Mesothelial cell of epicardium (in vitro differentiated cells): Measurements from ENCODE around the gene HTR2C. TPM values are rescaled to one million over a fixed set of nuclear protein-coding genes. Genes with fewer than 3 reads are reported as not detected.
A peak's percentile ranks its signal among the peaks of the same experiment; 100 is the strongest.

Experiments
- DNase-seq, 2 experiments: peaks; one replicate each; pipeline ENCODE4 v3.0.0; 2021; ENCODE audit warnings: low spot score in 2 of 2; ENCODE audit not compliant: unreplicated experiment in 2 of 2
- H3K27ac Mint-ChIP-seq: 2 replicates; pipeline ENCODE4 v1.8.0; 2021; ENCODE audit warnings: mixed read lengths
- H3K27me3 Mint-ChIP-seq: 2 replicates; pipeline ENCODE4 v1.8.0; 2021; ENCODE audit warnings: low read depth, mixed read lengths
- H3K36me3 Mint-ChIP-seq: 2 replicates; pipeline ENCODE4 v1.8.0; 2021; ENCODE audit warnings: mixed read lengths
- H3K4me1 Mint-ChIP-seq: 2 replicates; pipeline ENCODE4 v1.8.0; 2021; ENCODE audit warnings: mixed read lengths
- H3K4me3 Mint-ChIP-seq: 2 replicates; pipeline ENCODE4 v1.8.0; 2021; ENCODE audit warnings: mild to moderate bottlenecking, moderate library complexity, mixed read lengths
- H3K9me3 Mint-ChIP-seq: 2 replicates; pipeline ENCODE4 v1.8.0; 2021; ENCODE audit warnings: mixed read lengths
- total RNA-seq: library from RNA; stranded (reverse); gene quantifications from 3 replicates; pipeline ENCODE4 v1.2.1, GENCODE V29; 2021
- TF ChIP-seq, protein P1 (sequence below): fragments of 200-600 bp; sonication (generic); IDR thresholded peaks from one replicate; pipeline ENCODE4 v1.5.0; 2021; ENCODE audit warnings: antibody characterized with exemption; ENCODE audit not compliant: unreplicated experiment

HTR2C gene
- total RNA-seq, 1 donor from 2014 or later, result 1.1 TPM

DNA sequence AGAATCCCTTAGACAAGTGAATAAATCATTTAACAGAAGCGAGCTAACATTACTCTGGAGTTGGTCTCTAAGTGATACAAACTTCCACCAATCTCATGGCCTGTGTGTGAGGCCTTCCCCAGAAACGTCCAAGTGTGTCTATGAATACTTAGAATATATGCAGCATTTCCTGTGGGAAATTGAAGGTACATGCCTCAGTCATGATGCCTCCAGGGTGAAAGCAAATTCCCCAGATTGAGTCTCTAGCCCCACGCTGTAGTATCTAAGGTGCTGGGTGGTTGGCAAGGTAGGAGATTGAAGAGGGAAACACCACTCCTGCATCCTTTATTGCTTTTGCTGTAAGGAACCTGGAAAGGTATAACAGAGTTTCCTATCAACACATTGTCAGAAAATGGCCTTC, 319.7 kb downstream of the HTR2C start:
- peaks cover 13% of the 10 kb centered on the region for H3K9me3 Mint-ChIP-seq
- no peak overlapping the region for H3K27ac Mint-ChIP-seq
- TF ChIP-seq, protein P1, sequence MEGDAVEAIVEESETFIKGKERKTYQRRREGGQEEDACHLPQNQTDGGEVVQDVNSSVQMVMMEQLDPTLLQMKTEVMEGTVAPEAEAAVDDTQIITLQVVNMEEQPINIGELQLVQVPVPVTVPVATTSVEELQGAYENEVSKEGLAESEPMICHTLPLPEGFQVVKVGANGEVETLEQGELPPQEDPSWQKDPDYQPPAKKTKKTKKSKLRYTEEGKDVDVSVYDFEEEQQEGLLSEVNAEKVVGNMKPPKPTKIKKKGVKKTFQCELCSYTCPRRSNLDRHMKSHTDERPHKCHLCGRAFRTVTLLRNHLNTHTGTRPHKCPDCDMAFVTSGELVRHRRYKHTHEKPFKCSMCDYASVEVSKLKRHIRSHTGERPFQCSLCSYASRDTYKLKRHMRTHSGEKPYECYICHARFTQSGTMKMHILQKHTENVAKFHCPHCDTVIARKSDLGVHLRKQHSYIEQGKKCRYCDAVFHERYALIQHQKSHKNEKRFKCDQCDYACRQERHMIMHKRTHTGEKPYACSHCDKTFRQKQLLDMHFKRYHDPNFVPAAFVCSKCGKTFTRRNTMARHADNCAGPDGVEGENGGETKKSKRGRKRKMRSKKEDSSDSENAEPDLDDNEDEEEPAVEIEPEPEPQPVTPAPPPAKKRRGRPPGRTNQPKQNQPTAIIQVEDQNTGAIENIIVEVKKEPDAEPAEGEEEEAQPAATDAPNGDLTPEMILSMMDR, result no peak
- no peak overlapping the region for H3K4me3 Mint-ChIP-seq
- no peaks in the 10 kb centered on the region for H3K36me3 Mint-ChIP-seq
- H3K27me3 Mint-ChIP-seq, result peaks cover 4% of the 10 kb centered on the region
- no peak for DNase-seq
- peaks cover 13% of the 10 kb centered on the region for H3K4me1 Mint-ChIP-seq

- no peak overlapping the region for H3K27ac Mint-ChIP-seq
- H3K4me1 Mint-ChIP-seq, result peaks cover 13% of the 10 kb centered on the region
Measured at GRCh38 chrX:114905251-114905650, 321.4 kb downstream of the HTR2C start.

DNA sequence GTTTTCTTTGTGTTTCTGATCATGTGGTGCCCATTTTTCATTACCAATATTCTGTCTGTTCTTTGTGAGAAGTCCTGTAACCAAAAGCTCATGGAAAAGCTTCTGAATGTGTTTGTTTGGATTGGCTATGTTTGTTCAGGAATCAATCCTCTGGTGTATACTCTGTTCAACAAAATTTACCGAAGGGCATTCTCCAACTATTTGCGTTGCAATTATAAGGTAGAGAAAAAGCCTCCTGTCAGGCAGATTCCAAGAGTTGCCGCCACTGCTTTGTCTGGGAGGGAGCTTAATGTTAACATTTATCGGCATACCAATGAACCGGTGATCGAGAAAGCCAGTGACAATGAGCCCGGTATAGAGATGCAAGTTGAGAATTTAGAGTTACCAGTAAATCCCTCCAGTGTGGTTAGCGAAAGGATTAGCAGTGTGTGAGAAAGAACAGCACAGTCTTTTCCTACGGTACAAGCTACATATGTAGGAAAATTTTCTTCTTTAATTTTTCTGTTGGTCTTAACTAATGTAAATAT, 323.2 kb downstream of the HTR2C start:
- peaks cover 13% of the 10 kb centered on the region for H3K4me1 Mint-ChIP-seq
- H3K4me3 Mint-ChIP-seq, result no peak overlapping the region
- DNase-seq, result no peak
- H3K36me3 Mint-ChIP-seq, result no peaks in the 10 kb centered on the region
- H3K9me3 Mint-ChIP-seq, result no peaks in the 10 kb centered on the region
- H3K27me3 Mint-ChIP-seq, result peaks cover 4% of the 10 kb centered on the region
- no peak overlapping the region for H3K27ac Mint-ChIP-seq
- TF ChIP-seq, protein P1, result no peak

More at GRCh38 chrX:114905251-114905650, 321.4 kb downstream of the HTR2C start:
- H3K4me3 Mint-ChIP-seq, result no peak overlapping the region
- no peaks in the 10 kb centered on the region for H3K36me3 Mint-ChIP-seq
- DNase-seq, result no peak
- TF ChIP-seq, protein P1, result no peak
- peaks cover 4% of the 10 kb centered on the region for H3K27me3 Mint-ChIP-seq
- H3K9me3 Mint-ChIP-seq, result peaks cover 4% of the 10 kb centered on the region

GRCh38 chrX:114924423-114924822, 340.5 kb downstream of the HTR2C start:
- TF ChIP-seq, protein P1, result no peak
- Mint-ChIP-seq H3K27me3 (no peaks in the 10 kb centered on the region), H3K36me3 (no peaks in the 10 kb centered on the region), H3K27ac (peak overlapping the region; percentile 98), H3K4me3 (peak overlapping the region; percentile 7), H3K9me3 (peaks cover 10% of the 10 kb centered on the region), H3K4me1 (peaks cover 20% of the 10 kb centered on the region)
- DNase-seq, result no peak

DNA sequence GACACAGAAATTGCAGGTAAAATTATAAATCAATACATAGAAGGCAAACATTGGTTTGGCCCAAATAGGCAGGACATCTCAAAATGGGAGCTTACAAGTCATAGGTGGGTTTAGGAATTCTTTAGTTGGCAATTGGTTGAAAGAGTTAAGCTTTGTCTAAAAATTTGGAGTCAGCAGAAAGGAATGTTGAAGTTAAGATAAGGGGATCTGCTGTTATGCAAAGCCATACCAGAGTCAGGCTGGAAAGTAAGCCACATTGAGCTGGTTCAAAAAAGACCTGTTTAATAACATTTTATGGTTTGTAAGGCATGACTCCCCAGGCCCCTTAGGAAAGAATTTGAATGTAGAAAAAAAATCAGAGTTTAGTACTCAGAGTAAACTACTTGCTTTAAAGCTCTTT, 341.0 kb downstream of the HTR2C start:
- Mint-ChIP-seq H3K27ac (peak overlapping the region; percentile 98), H3K4me1 (peaks cover 20% of the 10 kb centered on the region), H3K9me3 (peaks cover 10% of the 10 kb centered on the region), H3K4me3 (peak overlapping the region; percentile 7), H3K27me3 (no peaks in the 10 kb centered on the region), H3K36me3 (no peaks in the 10 kb centered on the region)
- no peak for DNase-seq
- TF ChIP-seq, protein P1, result no peak

DNA sequence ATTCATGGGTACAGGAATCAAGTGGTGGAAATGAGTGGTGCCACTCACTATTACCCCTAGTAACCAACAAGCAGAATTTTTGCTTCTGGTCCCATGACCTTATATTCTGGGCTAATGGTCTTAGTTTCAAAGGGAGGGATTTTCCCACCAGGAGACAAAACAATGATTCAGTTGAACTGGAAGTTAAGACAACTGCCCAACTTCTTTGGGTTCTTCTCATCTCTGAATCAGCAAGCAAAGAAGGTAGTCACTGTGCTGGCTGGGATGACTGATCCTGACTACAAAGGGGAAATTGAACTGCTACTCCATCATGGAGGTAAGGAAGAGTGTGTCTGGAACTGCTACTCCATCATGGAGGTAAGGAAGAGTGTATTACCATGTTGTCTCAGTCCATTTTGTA, 346.3 kb downstream of the HTR2C start:
- TF ChIP-seq, protein P1, result no peak
- peaks cover 2% of the 10 kb centered on the region for H3K36me3 Mint-ChIP-seq
- H3K4me1 Mint-ChIP-seq, result peaks cover 9% of the 10 kb centered on the region
- H3K27me3 Mint-ChIP-seq, result no peaks in the 10 kb centered on the region
- H3K4me3 Mint-ChIP-seq, result no peak overlapping the region
- H3K27ac Mint-ChIP-seq, result no peak overlapping the region
- DNase-seq, result no peak
- peaks cover 38% of the 10 kb centered on the region for H3K9me3 Mint-ChIP-seq
